Esophagus squamous epithelium (tissue), 4 donors: Measurements from ENCODE around the gene ZFHX3.

Experiments
- POLR2A ChIP-seq, 4 donors: fragments of 450-650 bp; IDR thresholded peaks; one replicate each; pipeline ENCODE4 v1.6.1; 2017; ENCODE audit warnings: antibody characterized with exemption in 4 of 4, mild to moderate bottlenecking in 4 of 4, moderate library complexity in 3 of 4
- TF ChIP-seq, protein P1 (sequence below), 6 experiments: fragments of 450-650 bp in 4 of 6; fragments of 200-600 bp in 2 of 6; sonication (generic) in 2 of 6; IDR thresholded peaks; one replicate each; pipeline ENCODE4 v1.5.1; 2016 to 2019; ENCODE audit warnings: antibody characterized with exemption in 6 of 6, mild to moderate bottlenecking in 4 of 6, moderate library complexity in 4 of 6

DNA sequence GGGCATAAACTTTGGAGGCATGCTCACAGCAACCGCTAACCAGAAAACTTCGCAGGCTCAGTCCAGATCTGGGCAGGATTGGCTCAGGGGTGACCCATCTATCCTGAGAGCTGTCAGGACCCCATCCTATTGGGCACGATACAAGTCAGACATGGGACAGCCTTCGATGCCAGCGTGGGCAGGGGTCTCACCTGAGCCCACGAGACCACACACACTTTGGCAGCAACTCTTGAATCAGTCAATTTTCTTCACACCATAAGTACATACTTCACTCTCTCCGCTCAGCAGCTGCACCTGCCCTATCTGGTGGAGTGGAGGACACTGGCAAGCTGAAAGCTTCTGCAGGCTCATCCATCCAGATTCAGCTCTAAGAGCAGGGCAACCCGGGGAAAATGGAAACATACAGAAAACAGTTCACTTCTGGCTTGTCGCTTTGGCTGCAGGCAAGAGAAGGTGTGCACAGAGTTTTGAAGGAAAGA, 48.3 kb downstream of the ZFHX3 start:
- TF ChIP-seq, protein P1, sequence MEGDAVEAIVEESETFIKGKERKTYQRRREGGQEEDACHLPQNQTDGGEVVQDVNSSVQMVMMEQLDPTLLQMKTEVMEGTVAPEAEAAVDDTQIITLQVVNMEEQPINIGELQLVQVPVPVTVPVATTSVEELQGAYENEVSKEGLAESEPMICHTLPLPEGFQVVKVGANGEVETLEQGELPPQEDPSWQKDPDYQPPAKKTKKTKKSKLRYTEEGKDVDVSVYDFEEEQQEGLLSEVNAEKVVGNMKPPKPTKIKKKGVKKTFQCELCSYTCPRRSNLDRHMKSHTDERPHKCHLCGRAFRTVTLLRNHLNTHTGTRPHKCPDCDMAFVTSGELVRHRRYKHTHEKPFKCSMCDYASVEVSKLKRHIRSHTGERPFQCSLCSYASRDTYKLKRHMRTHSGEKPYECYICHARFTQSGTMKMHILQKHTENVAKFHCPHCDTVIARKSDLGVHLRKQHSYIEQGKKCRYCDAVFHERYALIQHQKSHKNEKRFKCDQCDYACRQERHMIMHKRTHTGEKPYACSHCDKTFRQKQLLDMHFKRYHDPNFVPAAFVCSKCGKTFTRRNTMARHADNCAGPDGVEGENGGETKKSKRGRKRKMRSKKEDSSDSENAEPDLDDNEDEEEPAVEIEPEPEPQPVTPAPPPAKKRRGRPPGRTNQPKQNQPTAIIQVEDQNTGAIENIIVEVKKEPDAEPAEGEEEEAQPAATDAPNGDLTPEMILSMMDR (IDR thresholded peaks at IDR 0.05), result no peak
- TF ChIP-seq POLR2A (IDR thresholded peaks at IDR 0.05), result no peak
